22Rv1 (cell line): ENCODE results near the gene HMGCS2.

Experiments used
- CTCF ChIP-seq: fragments of 450-650 bp; IDR thresholded peaks from 2 replicates; pipeline ENCODE4 v1.5.1; 2017; ENCODE audit warnings: mild to moderate bottlenecking
- ZFX ChIP-seq: fragments of 450-650 bp; IDR thresholded peaks from 2 replicates; pipeline ENCODE4 v1.6.1; 2017; ENCODE audit warnings: antibody characterized with exemption, borderline replicate concordance

- TF ChIP-seq CTCF (no peak), ZFX (no peak)
These were observed 16.1 kb downstream of the HMGCS2 start for GRCh38 chr1:119752592-119752991.
